HuH-7.5 (cell line): ENCODE results near the gene RARA.

Source experiments
- DNase-seq: peaks from one replicate; pipeline ENCODE4 v3.0.0; 2011; ENCODE audit warnings: low spot score

The RARA gene

GRCh38 chr17:40345161-40345993, 36.4 kb downstream of the RARA start:
- peak; percentile 91 for DNase-seq

- no peak for DNase-seq
Measured at GRCh38 chr17:40345994-40346764, 37.2 kb downstream of the RARA start.

GRCh38 chr17:40346765-40347158, 37.8 kb downstream of the RARA start:
- DNase-seq, result no peak

- no peak for DNase-seq
Measured at GRCh38 chr17:40347319-40348135, 38.5 kb downstream of the RARA start.

GRCh38 chr17:40348136-40348504, 39.1 kb downstream of the RARA start:
- no peak for DNase-seq

GRCh38 chr17:40348562-40349476, 39.8 kb downstream of the RARA start:
- DNase-seq, result no peak

- DNase-seq, result no peak
Measured at GRCh38 chr17:40349477-40349894, 40.5 kb downstream of the RARA start.

- no peak for DNase-seq
Measured at GRCh38 chr17:40349895-40350688, 41.1 kb downstream of the RARA start.

- no peak for DNase-seq
Measured at GRCh38 chr17:40350689-40351358, 41.8 kb downstream of the RARA start.

- no peak for DNase-seq
Measured at GRCh38 chr17:40351359-40352236, 42.6 kb downstream of the RARA start.

- DNase-seq, result no peak
Measured at GRCh38 chr17:40352237-40352778, 43.3 kb downstream of the RARA start.

- DNase-seq, result peak; percentile 85
Measured at GRCh38 chr17:40352779-40353394, 43.9 kb downstream of the RARA start.

- no peak for DNase-seq
Measured at GRCh38 chr17:40354221-40355122, 45.5 kb downstream of the RARA start.

- peak; percentile 95 for DNase-seq
Measured at GRCh38 chr17:40355123-40355803, 46.3 kb downstream of the RARA start.

- DNase-seq, result no peak
Measured at GRCh38 chr17:40355804-40356758, 47.1 kb downstream of the RARA start.
